ENCODE data around the gene AOX1.

GRCh38 chr2:200677721-200678532 is 92.1 kb downstream of the AOX1 start:
- TF ChIP-seq, protein P1, sequence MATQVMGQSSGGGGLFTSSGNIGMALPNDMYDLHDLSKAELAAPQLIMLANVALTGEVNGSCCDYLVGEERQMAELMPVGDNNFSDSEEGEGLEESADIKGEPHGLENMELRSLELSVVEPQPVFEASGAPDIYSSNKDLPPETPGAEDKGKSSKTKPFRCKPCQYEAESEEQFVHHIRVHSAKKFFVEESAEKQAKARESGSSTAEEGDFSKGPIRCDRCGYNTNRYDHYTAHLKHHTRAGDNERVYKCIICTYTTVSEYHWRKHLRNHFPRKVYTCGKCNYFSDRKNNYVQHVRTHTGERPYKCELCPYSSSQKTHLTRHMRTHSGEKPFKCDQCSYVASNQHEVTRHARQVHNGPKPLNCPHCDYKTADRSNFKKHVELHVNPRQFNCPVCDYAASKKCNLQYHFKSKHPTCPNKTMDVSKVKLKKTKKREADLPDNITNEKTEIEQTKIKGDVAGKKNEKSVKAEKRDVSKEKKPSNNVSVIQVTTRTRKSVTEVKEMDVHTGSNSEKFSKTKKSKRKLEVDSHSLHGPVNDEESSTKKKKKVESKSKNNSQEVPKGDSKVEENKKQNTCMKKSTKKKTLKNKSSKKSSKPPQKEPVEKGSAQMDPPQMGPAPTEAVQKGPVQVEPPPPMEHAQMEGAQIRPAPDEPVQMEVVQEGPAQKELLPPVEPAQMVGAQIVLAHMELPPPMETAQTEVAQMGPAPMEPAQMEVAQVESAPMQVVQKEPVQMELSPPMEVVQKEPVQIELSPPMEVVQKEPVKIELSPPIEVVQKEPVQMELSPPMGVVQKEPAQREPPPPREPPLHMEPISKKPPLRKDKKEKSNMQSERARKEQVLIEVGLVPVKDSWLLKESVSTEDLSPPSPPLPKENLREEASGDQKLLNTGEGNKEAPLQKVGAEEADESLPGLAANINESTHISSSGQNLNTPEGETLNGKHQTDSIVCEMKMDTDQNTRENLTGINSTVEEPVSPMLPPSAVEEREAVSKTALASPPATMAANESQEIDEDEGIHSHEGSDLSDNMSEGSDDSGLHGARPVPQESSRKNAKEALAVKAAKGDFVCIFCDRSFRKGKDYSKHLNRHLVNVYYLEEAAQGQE (IDR thresholded peaks at IDR 0.05; ENCODE audit: insufficient read depth in 1 of 2, low read depth in 2 of 2, low read length in 2 of 2), result no peak
- no peak for TF ChIP-seq POLR2AphosphoS5 (IDR thresholded peaks at IDR 0.05; ENCODE audit: low read depth, low read length)
- no peak for TF ChIP-seq TAF1 (IDR thresholded peaks at IDR 0.05; ENCODE audit: borderline replicate concordance, insufficient read depth, low read length)
- no peak for TF ChIP-seq FOXP2 (optimal IDR thresholded peaks at IDR 0.05; ENCODE audit: borderline replicate concordance, extremely low read depth, extremely low read length, insufficient read depth)
